Thoracic aorta (tissue), 2 donors: ENCODE measurements around the gene MTX1. TPM values are rescaled to one million over a fixed set of nuclear protein-coding genes. Genes with fewer than 3 reads are reported as not detected.
"Not testable (repeated sequence)": the region's sequence is repeated elsewhere in the genome, so short reads cannot be mapped to it uniquely, and the experiment has no call there.

Experiments
- ATAC-seq: fragments of 150-250 bp; one replicate; pipeline ENCODE4 v1.8.0; 2017; ENCODE audit warnings: low read depth; ENCODE audit not compliant: insufficient number of reproducible peaks, low FRiP score
- DNase-seq: peaks from one replicate; pipeline ENCODE4 v3.0.0-alpha.2; 2020; ENCODE audit warnings: low spot score
- H3K27ac ChIP-seq, 2 donors: fragments of 200-600 bp; sonication (generic); 1 replicate in 1 of 2; 2 replicates in 1 of 2; pipeline ENCODE4 v1.5.1; 2016; ENCODE audit warnings: mild to moderate bottlenecking in 2 of 2, moderate library complexity in 2 of 2
- H3K27me3 ChIP-seq: fragments of 200-600 bp; sonication (generic); replicated peaks from 2 replicates; pipeline ENCODE4 v1.6.0; 2016; ENCODE audit warnings: mild to moderate bottlenecking; ENCODE audit not compliant: insufficient read depth
- H3K36me3 ChIP-seq: fragments of 200-600 bp; sonication (generic); one replicate; pipeline ENCODE4 v1.5.1; 2016
- H3K4me1 ChIP-seq, 2 donors: fragments of 200-600 bp; sonication (generic); 1 replicate in 1 of 2; 2 replicates in 1 of 2; pipeline versions ENCODE4 v1.5.1 to v1.6.0; 2016; ENCODE audit warnings: low read depth in 2 of 2, mild to moderate bottlenecking in 1 of 2; ENCODE audit not compliant: control insufficient read depth in 1 of 2
- H3K4me3 ChIP-seq: fragments of 200-600 bp; sonication (generic); 2 replicates; pipeline ENCODE4 v1.5.1; 2016; ENCODE audit warnings: mild to moderate bottlenecking
- H3K9me3 ChIP-seq: fragments of 200-600 bp; sonication (generic); 2 replicates; pipeline ENCODE4 v1.5.1; 2016
- CTCF ChIP-seq: fragments of 200-600 bp; sonication (generic); IDR thresholded peaks from one replicate; pipeline ENCODE4 v1.5.1; 2019; ENCODE audit warnings: antibody characterized with exemption
- total RNA-seq, 2 donors: library from RNA; depleted of rRNA; stranded (reverse); fragments of >200 nt; gene quantifications; one replicate each; pipeline versions ENCODE4 v1.1.0 to v1.2.3, GENCODE V29; 2016

The MTX1 gene
- total RNA-seq, 2 donors from 2014 or later: 21.7 to 22.9 TPM

DNA sequence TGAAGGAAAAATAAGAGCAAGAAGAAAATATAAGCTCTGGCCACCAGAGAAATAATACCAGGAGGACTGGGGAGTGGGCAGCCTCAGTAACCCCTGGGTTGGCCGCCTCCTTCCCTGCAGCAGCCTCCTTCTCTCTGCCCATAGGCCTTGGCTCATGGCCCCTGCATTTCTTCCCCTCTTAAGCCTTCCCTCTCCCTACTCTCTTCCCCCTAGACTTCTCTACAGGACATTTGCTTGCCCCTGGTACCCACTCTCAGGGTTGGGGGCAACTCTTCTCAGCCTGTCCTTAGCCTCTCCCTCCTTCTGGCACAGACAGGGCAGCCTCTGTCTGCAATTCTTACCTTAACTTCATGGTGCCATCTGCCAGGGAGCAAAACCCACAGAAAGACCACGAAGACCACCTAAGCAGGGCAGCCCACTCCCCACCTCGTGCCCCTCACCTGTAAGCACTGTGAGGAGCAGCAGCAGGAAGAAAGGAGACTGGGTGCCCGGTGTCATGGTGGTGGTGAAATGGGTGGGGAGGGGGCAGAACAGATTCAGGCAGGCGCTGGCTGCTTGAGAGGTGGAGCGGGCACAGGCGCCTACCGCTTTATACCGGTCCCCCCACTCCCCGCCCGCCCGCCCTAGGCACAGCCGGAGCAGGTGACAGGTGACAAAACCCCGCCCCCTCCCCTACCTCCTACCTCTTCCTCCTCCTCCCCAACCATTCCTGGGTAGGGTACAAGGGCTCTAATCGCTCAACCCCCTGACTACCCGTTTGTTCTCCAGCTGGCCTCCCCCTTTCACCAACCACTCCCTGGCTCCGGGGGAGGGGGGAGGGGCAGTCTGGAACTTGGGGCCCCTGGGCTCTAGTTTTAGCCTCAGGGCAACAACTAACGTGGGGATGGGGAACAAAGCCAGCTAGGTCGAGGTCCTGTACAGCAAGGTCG lies 15.9 kb upstream of the MTX1 start:
- TF ChIP-seq CTCF: no peak
- ATAC-seq (peak; percentile 24), DNase-seq (no peak)
- Histone ChIP-seq H3K27ac (peak overlapping the region; percentile 82 to 91), H3K4me1 (peaks cover 6 to 25% of the 10 kb centered on the region in 2 donors), H3K36me3 (peaks cover 9% of the 10 kb centered on the region), H3K27me3 (no peaks in the 10 kb centered on the region), H3K9me3 (no peaks in the 10 kb centered on the region), H3K4me3 (peak overlapping the region; percentile 67)

GRCh38 chr1:155193275-155193990 lies 15.1 kb upstream of the MTX1 start:
- Histone ChIP-seq H3K4me1 (peaks cover 6 to 25% of the 10 kb centered on the region in 2 donors), H3K9me3 (no peaks in the 10 kb centered on the region), H3K27me3 (no peaks in the 10 kb centered on the region), H3K27ac (peak overlapping the region; percentile 82 to 91), H3K4me3 (peak overlapping the region; percentile 67), H3K36me3 (peaks cover 9% of the 10 kb centered on the region)
- ATAC-seq: peak; percentile 84
- peak; percentile 78 for DNase-seq
- TF ChIP-seq CTCF: peak; percentile 99

DNA sequence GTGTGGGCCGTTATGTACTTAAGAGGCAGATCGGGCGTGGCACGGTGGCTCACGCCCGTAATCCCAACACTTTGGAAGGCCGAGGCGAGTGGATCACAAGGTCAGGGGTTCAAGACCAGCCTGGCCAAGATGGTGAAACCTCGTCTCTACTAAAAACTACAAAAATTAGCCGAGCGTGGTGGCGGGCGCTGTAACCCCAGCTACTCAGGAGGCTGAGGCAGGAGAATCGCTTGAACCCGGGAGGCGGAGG lies 14.6 kb upstream of the MTX1 start:
- H3K9me3 ChIP-seq, ATAC-seq, H3K27me3 ChIP-seq, H3K36me3 ChIP-seq, DNase-seq: not testable (repeated sequence)
- H3K4me1 ChIP-seq: peaks cover 6 to 25% of the 10 kb centered on the region in 2 donors
- H3K27ac ChIP-seq: peak overlapping the region; percentile 82 to 91
- peak overlapping the region; percentile 67 for H3K4me3 ChIP-seq

DNA sequence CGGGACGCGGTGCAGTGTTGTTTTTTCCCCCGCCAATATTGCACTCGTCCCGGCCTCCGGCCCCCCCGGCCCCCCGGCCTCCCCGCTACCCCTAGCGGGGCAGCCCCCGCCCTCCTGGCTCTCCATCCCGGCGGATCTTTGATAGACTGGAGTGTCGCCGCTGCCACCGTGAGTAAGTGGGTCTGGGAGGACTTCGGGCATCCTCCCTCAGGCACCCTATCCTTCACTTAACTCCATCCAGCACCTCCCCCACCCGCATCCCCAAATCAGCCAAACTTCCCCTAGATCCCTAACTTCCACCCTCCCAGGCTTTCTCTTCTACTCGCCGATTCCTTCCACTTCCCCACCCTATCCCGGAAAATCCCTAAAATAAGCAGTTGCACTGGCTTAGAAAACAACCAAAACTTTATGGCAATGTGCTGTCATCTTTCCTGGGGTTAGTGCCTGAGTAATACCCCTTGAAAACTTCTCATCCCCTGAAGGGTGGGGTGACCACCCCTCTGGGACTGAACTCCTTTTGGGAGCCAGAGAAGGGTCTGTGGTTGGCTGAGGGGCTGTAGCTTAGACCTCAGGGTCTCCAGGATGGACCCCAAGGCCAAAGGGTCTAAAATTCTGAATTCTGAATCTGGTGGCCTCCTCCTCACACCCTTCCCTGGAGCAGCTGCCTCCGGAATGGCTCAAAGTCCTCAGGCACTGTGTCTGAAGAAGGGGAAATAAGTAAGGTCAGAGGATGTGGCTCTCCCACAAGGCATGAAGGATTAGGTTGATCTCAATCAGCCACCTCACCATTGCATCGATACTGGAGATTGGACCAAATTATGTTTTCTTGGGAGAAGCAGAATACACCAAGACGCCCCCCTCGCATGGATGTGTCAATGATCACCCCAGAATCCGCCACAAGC lies 13.0 kb upstream of the MTX1 start:
- H3K27ac ChIP-seq: peak overlapping the region; percentile 47 to 48
- peaks cover 6 to 25% of the 10 kb centered on the region in 2 donors for H3K4me1 ChIP-seq

More for the DNA sequence above, 13.0 kb upstream of the MTX1 start:
- Histone ChIP-seq H3K9me3 (no peaks in the 10 kb centered on the region), H3K27me3 (no peaks in the 10 kb centered on the region), H3K4me3 (peak overlapping the region; percentile 67), H3K36me3 (peaks cover 9% of the 10 kb centered on the region)
- no peak for ATAC-seq
- DNase-seq: no peak
- TF ChIP-seq CTCF: no peak
